HG03103 (cell line): ENCODE results near the gene PPP3CA.

Source experiments
- ATAC-seq: cut with Tn5 transposase; IDR thresholded peaks from one replicate; pipeline ENCODE4 v1.9.1; 2021; ENCODE audit warnings: low read depth; ENCODE audit not compliant: unreplicated experiment

The PPP3CA gene

DNA sequence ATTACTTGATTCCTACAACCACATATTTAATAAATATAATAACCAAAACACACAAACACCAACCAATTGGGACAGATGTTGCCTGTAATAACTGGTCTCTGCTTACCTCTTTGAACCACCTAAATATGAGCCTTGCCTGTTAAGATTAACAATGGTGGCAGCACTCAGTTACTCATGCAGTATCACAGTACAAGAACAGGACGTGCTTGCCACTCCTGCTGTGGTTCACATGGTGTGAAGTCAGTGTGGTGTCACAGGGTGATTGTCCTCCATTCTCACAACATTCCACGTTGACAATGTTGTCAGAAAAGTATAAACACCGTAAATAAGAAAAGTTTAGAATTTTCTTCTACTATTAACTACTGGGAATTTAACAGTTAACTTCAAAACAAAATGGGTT lies 365.0 kb downstream of the PPP3CA start:
- ATAC-seq: no peak

GRCh38 chr4:100981447-100982204 lies 365.7 kb downstream of the PPP3CA start:
- no peak for ATAC-seq

- no peak for ATAC-seq
These were observed 367.6 kb downstream of the PPP3CA start for GRCh38 chr4:100979736-100980135.

- no peak for ATAC-seq
These were observed 369.5 kb downstream of the PPP3CA start for GRCh38 chr4:100977746-100978397.

DNA sequence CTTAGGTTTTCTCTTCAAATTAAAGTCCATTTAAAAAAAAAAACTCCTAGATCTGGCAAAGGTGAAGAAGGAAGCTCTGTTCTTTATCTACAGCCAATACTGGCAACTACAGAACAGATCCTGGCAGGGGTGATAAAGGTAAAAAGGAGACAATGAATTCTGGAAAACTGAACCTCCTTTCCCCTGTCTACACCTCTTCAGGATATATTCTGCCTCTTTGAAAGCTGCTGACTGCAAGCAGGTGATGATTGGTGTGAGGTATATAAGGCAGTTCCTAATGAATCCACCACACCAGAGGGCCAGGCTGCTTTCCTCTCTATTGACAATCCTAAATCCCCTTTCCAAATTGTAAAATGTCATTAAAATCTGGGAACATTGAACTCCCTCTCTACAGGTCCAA lies 370.1 kb downstream of the PPP3CA start:
- ATAC-seq: no peak
